HepG2 (cell line): ENCODE data around the gene CFAP61. TPM values are rescaled to one million over a fixed set of nuclear protein-coding genes. Genes with fewer than 3 reads are reported as not detected.
A peak's percentile ranks its signal among the peaks of the same experiment; 100 is the strongest.

ENCODE experiments used
- ATAC-seq: fragments of 200-7000 bp; cut with Tn5 transposase; 3 replicates; pipeline ENCODE4 v1.9.1; 2020; ENCODE audit warnings: mild to moderate bottlenecking, moderate library complexity
- BruUV-seq: library from RNA; stranded (reverse); fragments of 400-500 nt; replicated peaks from 2 replicates; lab custom pipeline; 2021; lab: Mats Ljungman, UMichigan
- CTCF ChIA-PET: fragments of 300-600 bp; formaldehyde crosslinking; extraction: SDS; loops from one replicate; lab custom pipeline; 2021; ENCODE audit warnings: low total read pairs, inconsistent platforms, low intra/inter-chr PET ratio; lab: Yijun Ruan, JAX
- POLR2A ChIA-PET: fragments of 350-600 bp; sonication (Branson Sonifier 250); formaldehyde crosslinking; loops from one replicate; lab custom pipeline; 2020; ENCODE audit warnings: antibody characterized with exemption, inconsistent platforms; lab: Yijun Ruan, JAX
- DNase-seq: peaks from one replicate; pipeline ENCODE4 v3.0.0-alpha.2; 2015; ENCODE audit warnings: low spot score
- FAIRE-seq: peaks from 3 replicates; lab custom pipeline; 2011; peaks lifted over from hg19 to GRCh38; lab: Jason Lieb, UNC
- H2AFZ ChIP-seq: one replicate; pipeline ENCODE4 v1.6.1; 2011; ENCODE audit warnings: low read length, inconsistent platforms
- H3K27ac ChIP-seq: fragments of 300-600 bp; 3 replicates; pipeline ENCODE4 v1.8.0; 2011; ENCODE audit warnings: mixed run types, mild to moderate bottlenecking, mixed read lengths, low read length, inconsistent platforms; ENCODE audit not compliant: insufficient read depth; ENCODE audit errors: extremely low read length
- H3K27me3 ChIP-seq, 2 experiments: fragments of 200-600 bp in 1 of 2; 2 replicates in 1 of 2; 3 replicates in 1 of 2; pipeline versions ENCODE4 v1.6.0 to v1.8.0; 2011; ENCODE audit warnings: low read length in 2 of 2, mild to moderate bottlenecking in 2 of 2, moderate library complexity in 2 of 2, inconsistent platforms in 1 of 2; ENCODE audit not compliant: insufficient read depth in 2 of 2, control insufficient read depth in 1 of 2
- H3K36me3 ChIP-seq, 2 experiments: fragments of 200-600 bp in 1 of 2; replicated peaks in 1 of 2; 2 replicates in 1 of 2; 3 replicates in 1 of 2; pipeline versions ENCODE4 v1.5.1 to v1.8.0; 2011; ENCODE audit warnings: low read length in 2 of 2, inconsistent platforms in 1 of 2; ENCODE audit not compliant: insufficient read depth in 2 of 2, control insufficient read depth in 1 of 2
- H3K4me1 ChIP-seq: 2 replicates; pipeline ENCODE4 v1.5.1; 2012; ENCODE audit warnings: low read length, inconsistent platforms; ENCODE audit not compliant: insufficient read depth
- H3K4me2 ChIP-seq: 2 replicates; pipeline ENCODE4 v1.6.0; 2011; ENCODE audit warnings: low read depth, low read length, inconsistent platforms
- H3K4me3 ChIP-seq, 3 experiments: fragments of 200-600 bp in 1 of 3; sonication (generic), shearing (Covaris generic) in 1 of 3; replicated peaks in 1 of 3; 2 replicates each; pipeline ENCODE4 v1.5.1; 2011 to 2016; ENCODE audit warnings: low read length in 3 of 3, inconsistent platforms in 2 of 3, low read depth in 2 of 3, mild to moderate bottlenecking in 2 of 3, control low read depth in 1 of 3, mixed read lengths in 1 of 3; ENCODE audit not compliant: insufficient read depth in 1 of 3
- H3K79me2 ChIP-seq: one replicate; pipeline ENCODE4 v1.6.1; 2011; ENCODE audit warnings: low read length, inconsistent platforms; ENCODE audit not compliant: insufficient read depth
- H3K9ac ChIP-seq: 2 replicates; pipeline ENCODE4 v1.6.0; 2011; ENCODE audit warnings: mild to moderate bottlenecking, low read depth, low read length, inconsistent platforms; ENCODE audit not compliant: insufficient read depth
- H3K9me3 ChIP-seq: 2 replicates; pipeline ENCODE4 v1.5.1; 2012; ENCODE audit warnings: mild to moderate bottlenecking, low read length
- H4K20me1 ChIP-seq: 2 replicates; pipeline ENCODE4 v1.6.0; 2011; ENCODE audit warnings: inconsistent platforms, mild to moderate bottlenecking, low read length, moderate library complexity; ENCODE audit not compliant: insufficient read depth
- ATRX ChIP-seq: sonication (generic); formaldehyde crosslinking; IDR thresholded peaks from 2 replicates; pipeline ENCODE4 v1.4.0; 2020; ENCODE audit warnings: missing genetic modification reagents, borderline replicate concordance
- MED8 ChIP-seq: sonication (generic); formaldehyde crosslinking; IDR thresholded peaks from 2 replicates; pipeline ENCODE4 v1.8.1; 2023; ENCODE audit warnings: mild to moderate bottlenecking, missing genetic modification reagents; ENCODE audit not compliant: insufficient replicate concordance
- NFE2L2 ChIP-seq: fragments of 150-350 bp; IDR thresholded peaks from 2 replicates; pipeline ENCODE4 v1.6.1; 2014; ENCODE audit warnings: low read length
- SMARCC2 ChIP-seq: fragments of 450-650 bp; IDR thresholded peaks from 2 replicates; pipeline ENCODE4 v1.6.1; 2017; ENCODE audit warnings: antibody characterized with exemption, mild to moderate bottlenecking
- SNAPC5 ChIP-seq: sonication (generic); formaldehyde crosslinking; IDR thresholded peaks from 2 replicates; pipeline ENCODE4 v1.8.1; 2023; ENCODE audit warnings: mild to moderate bottlenecking, missing genetic modification reagents, borderline replicate concordance
- TARDBP ChIP-seq: sonication (generic); formaldehyde crosslinking; IDR thresholded peaks from 2 replicates; pipeline ENCODE4 v1.8.0; 2022; ENCODE audit warnings: mild to moderate bottlenecking, missing genetic modification reagents
- ZNF34 ChIP-seq: sonication (generic); formaldehyde crosslinking; IDR thresholded peaks from 2 replicates; pipeline ENCODE4 v1.4.0; 2020; ENCODE audit warnings: mild to moderate bottlenecking, missing genetic modification reagents, borderline replicate concordance
- ZNF570 ChIP-seq: sonication (generic); formaldehyde crosslinking; IDR thresholded peaks from 2 replicates; pipeline ENCODE4 v1.4.0; 2020; ENCODE audit warnings: mild to moderate bottlenecking, missing genetic modification reagents, borderline replicate concordance
- ZNF605 ChIP-seq: sonication (generic); formaldehyde crosslinking; IDR thresholded peaks from 2 replicates; pipeline ENCODE4 v1.8.0; 2022; ENCODE audit warnings: mild to moderate bottlenecking, missing genetic modification reagents
- WGBS: methylation state at CpG from one replicate; pipeline ENCODE4 v1.1.6; 2017; ENCODE audit warnings: low lambda C conversion rate; 5-methylcytosine and 5-hydroxymethylcytosine counted together
- in situ Hi-C: cut with HindIII; loops from 2 replicates; pipeline ENCODE4 v1.10.0; 2017; ENCODE audit warnings: low pct_unique_long_range_greater_than_20kb; ENCODE audit not compliant: extremely low pct_ligation_motif_present
- intact Hi-C: fragments of 100-400 bp; cut with micrococcal nuclease; formaldehyde crosslinking; loops from one replicate; pipeline ENCODE4 v1.10.0; 2022; ENCODE audit not compliant: unreplicated experiment
- polyA plus RNA-seq, 8 experiments: library from polyadenylated mRNA; depleted of rRNA in 3 of 8; stranded (reverse) in 7 of 8; unstranded in 1 of 8; fragments of >200 nt; fragmentation: Illumina TruSeq in 4 of 8; extraction: Trizol in 4 of 8; gene quantifications; 2 replicates each; pipeline versions ENCODE4 v1.2.1 to v1.2.3, GENCODE V29; 2011 to 2016; ENCODE audit warnings: low read depth in 4 of 8, missing spikeins in 1 of 8, mixed read lengths in 1 of 8; ENCODE audit not compliant: insufficient read depth in 1 of 8
- total RNA-seq, 5 experiments: library from RNA; depleted of rRNA; stranded (reverse); fragments of >200 nt; fragmentation: Illumina TruSeq; extraction: Trizol; gene quantifications; 2 replicates each; pipeline ENCODE4 v1.2.3, GENCODE V29; 2016; ENCODE audit warnings: low read depth in 1 of 5

Gene CFAP61
- total and polyA plus RNA-seq, 2 of the 13 experiments (the other 11 are each of a cell fraction or from before 2014, with no cell fraction given): 0.27 TPM; not detected in 1

DNA sequence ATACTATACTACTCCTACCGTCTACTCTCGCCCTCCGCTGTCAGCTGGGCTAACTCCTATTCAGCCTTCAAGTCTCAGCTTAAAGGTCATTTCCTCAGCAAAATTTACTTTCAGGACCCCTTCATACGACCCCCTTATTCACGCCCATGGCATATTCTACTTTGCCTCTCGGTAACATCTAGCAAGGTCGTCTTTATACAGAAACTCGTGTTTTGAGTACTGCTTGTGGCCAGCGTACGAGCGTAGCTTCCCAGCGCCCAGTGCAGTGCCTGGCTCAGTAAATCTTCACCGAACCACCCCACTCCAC lies 612 bp upstream of the CFAP61 start (continued):
- TF ChIP-seq TARDBP (0 out of 2 replicates have a peak, but pooled peaks have one; percentile 13), SMARCC2 (0 out of 2 replicates have a peak, but pooled peaks have one; percentile 35), ZNF570 (0 out of 2 replicates have a peak, but pooled peaks have one; percentile 12), SNAPC5 (peak; percentile 65; the same call in 1 of the 2 replicates), ZNF34 (0 out of 2 replicates have a peak, but pooled peaks have one; percentile 7), ZNF605 (CRISPR knock-in tag) (0 out of 2 replicates have a peak, but pooled peaks have one; percentile 7), MED8 (CRISPR knock-in tag) (peak; percentile 29)

DNA sequence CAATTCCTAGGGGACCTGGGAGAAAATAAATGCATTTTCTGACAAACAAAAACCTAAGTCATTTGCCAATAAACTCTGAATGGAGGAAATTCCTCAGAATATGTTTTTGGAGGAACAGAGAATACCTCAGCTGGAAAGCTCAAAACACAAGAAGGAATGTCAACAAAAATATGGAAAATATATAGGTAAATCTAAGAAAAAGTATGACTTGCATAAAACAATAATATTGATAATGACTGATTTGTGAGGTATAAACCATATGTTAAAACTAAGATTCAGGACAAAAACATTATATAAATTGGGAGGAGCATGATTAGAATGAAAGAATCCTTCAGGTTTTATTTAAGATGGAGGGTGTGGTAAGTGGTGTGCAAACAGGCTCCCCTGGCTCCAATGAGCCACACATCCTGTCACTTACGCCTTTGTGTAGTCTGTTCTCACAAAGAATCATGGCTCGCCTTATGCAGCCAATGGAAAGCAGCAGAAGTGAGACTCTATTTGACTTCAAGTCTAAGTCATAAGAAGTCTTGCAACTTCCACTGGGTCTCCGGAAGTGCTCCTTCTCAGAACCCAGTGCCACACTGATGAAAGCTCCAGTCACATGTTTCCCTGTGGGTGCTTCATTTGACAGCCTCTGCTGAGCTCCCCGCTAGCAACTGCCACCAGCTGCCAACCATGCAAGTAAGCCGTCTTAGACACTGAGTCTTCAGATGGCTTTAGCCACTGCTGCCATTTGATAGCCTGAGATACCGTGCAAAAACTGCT lies 8.1 kb downstream of the CFAP61 start:
- Histone ChIP-seq H3K4me2 (no peak overlapping the region), H3K9me3 (no peaks in the 10 kb centered on the region), H3K27me3 (0 out of 5 replicates have a peak, but pooled peaks cover 0 to 18% of the 10 kb centered on the region in 2 experiments), H3K4me3 (no peak overlapping the region), H3K36me3 (no peaks in the 10 kb centered on the region), H3K27ac (no peak overlapping the region)
- CTCF ChIA-PET: no interaction called here
- BruUV-seq: no TSS peak
- TF ChIP-seq ATRX (no peak), NFE2L2 (peak; percentile 66; the same call in 1 of the 2 replicates)
- TF ChIP-seq, all 625 proteins: peak for 1
- Histone ChIP-seq H3K9ac (no peak overlapping the region), H2AFZ (no peak overlapping the region), H4K20me1 (no peaks in the 10 kb centered on the region), H3K4me1 (no peaks in the 10 kb centered on the region), H3K79me2 (no peaks in the 10 kb centered on the region)
- POLR2A ChIA-PET: no interaction called here
- DNase-seq (no peak), FAIRE-seq (no peak), ATAC-seq (no peak)
- 37% methylated on average over 6 of the region's 6 CpGs for WGBS
- in situ Hi-C loops (no loop called here), intact Hi-C loops (no loop called here)
